Choroid plexus epithelial cell (primary cell): ENCODE measurements around the gene GPC1.

ENCODE experiments used
- DNase-seq: peaks from one replicate; pipeline ENCODE4 v3.0.0-alpha.2; 2010; ENCODE audit warnings: low read depth
- H3K4me3 ChIP-seq: 2 replicates; pipeline ENCODE4 v1.5.1; 2011; ENCODE audit warnings: low read depth, mild to moderate bottlenecking, control low read depth, low read length, moderate library complexity
- TF ChIP-seq, protein P1 (sequence below): conservative IDR thresholded peaks from 2 replicates; pipeline ENCODE4 v1.5.1; 2011; ENCODE audit warnings: low read depth, mild to moderate bottlenecking, control low read depth, inconsistent platforms, low read length, moderate library complexity

GPC1 gene

DNA sequence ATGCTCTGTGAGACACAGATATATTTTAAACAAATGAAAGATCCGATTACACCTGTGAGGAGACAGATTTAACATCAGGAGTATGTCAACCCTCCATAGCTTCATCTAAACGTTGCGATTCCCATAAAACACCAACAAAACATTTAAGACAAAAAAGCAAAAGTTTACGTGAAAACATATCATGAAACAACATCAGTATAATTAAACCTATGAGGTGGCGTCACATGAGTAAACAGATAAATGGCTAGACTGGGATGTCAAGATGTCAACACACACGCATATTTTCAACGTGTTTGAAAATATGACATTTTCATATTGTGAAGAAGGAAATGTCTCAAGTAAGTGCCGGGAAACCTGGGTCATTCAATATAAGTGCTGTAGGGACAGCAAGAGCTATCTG is 25.5 kb upstream of the GPC1 start:
- no peak for DNase-seq
- H3K4me3 ChIP-seq: no peak overlapping the region
- TF ChIP-seq, protein P1, sequence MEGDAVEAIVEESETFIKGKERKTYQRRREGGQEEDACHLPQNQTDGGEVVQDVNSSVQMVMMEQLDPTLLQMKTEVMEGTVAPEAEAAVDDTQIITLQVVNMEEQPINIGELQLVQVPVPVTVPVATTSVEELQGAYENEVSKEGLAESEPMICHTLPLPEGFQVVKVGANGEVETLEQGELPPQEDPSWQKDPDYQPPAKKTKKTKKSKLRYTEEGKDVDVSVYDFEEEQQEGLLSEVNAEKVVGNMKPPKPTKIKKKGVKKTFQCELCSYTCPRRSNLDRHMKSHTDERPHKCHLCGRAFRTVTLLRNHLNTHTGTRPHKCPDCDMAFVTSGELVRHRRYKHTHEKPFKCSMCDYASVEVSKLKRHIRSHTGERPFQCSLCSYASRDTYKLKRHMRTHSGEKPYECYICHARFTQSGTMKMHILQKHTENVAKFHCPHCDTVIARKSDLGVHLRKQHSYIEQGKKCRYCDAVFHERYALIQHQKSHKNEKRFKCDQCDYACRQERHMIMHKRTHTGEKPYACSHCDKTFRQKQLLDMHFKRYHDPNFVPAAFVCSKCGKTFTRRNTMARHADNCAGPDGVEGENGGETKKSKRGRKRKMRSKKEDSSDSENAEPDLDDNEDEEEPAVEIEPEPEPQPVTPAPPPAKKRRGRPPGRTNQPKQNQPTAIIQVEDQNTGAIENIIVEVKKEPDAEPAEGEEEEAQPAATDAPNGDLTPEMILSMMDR: no peak

- no peak for DNase-seq
- no peak overlapping the region for H3K4me3 ChIP-seq
- TF ChIP-seq, protein P1: no peak
Measured at GRCh38 chr2:240410808-240411207, 24.7 kb upstream of the GPC1 start.

- no peak for DNase-seq
- TF ChIP-seq, protein P1: no peak
- no peak overlapping the region for H3K4me3 ChIP-seq
Measured at GRCh38 chr2:240411261-240412160, 24.0 kb upstream of the GPC1 start.

- H3K4me3 ChIP-seq: no peak overlapping the region
- TF ChIP-seq, protein P1: no peak
- no peak for DNase-seq
Measured at GRCh38 chr2:240412211-240412861, 23.1 kb upstream of the GPC1 start.

GRCh38 chr2:240412975-240413812 is 22.3 kb upstream of the GPC1 start:
- H3K4me3 ChIP-seq: no peak overlapping the region
- DNase-seq: no peak
- TF ChIP-seq, protein P1: no peak

GRCh38 chr2:240413813-240414429 is 21.5 kb upstream of the GPC1 start:
- TF ChIP-seq, protein P1: no peak
- H3K4me3 ChIP-seq: no peak overlapping the region
- DNase-seq: no peak
